ENCODE results near the gene C17orf67. TPM values are rescaled to one million over a fixed set of nuclear protein-coding genes. Genes with fewer than 3 reads are reported as not detected.

C17orf67 gene
- total and polyA plus RNA-seq, 2 experiments from 2014 or later: 1.2 to 1.3 TPM

DNA sequence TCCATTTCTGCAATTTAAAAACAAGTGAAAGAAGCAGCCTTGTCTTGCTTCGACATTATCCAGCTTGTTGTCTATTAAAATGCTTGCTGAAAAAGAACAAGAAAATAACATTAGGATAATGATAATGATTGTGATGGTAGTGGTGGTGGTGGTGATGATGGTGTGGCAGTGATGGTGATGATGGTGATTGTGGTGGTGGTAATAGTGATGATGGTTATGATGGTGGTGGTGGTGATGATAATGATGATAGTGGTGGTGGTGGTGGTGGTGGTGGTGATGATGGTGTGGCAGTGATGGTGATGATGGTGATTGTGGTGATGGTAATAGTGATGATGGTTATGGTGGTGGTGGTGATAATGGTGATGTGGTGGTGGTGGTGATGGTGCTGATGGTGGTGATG lies 41.5 kb downstream of the C17orf67 start:
- no peaks in the 10 kb centered on the region for H4K20me1 ChIP-seq (ENCODE audit: insufficient read depth)
- 81 to 92% methylated on average over 1 of the region's 1 CpG for WGBS, 2 experiments (ENCODE audit: low coverage in 1 of 2, low lambda C conversion rate in 2 of 2, missing lambda C conversion rate in 2 of 2)
- no peaks in the 10 kb centered on the region for H3K27me3 ChIP-seq (replicated peaks; ENCODE audit: insufficient read depth)
- H3K9ac ChIP-seq: no peak overlapping the region
- no peak for DNase-seq
- no peak overlapping the region for H2AFZ ChIP-seq
- H3K4me1 ChIP-seq (ENCODE audit: insufficient read depth): peaks cover 8% of the 10 kb centered on the region
- H3K79me2 ChIP-seq (ENCODE audit: insufficient read depth): no peaks in the 10 kb centered on the region
- in situ Hi-C loops (cut with MboI): no loop called here
- no peak overlapping the region for H3K4me3 ChIP-seq
- no peaks in the 10 kb centered on the region for H3K9me3 ChIP-seq (ENCODE audit: low read depth)
- no peaks in the 10 kb centered on the region for H3K9me2 ChIP-seq (ENCODE audit: insufficient read depth)
- H3K27ac ChIP-seq: no peak overlapping the region
- H3K36me3 ChIP-seq (ENCODE audit: low read depth): no peaks in the 10 kb centered on the region
- no peak for TF ChIP-seq EZH2 (IDR thresholded peaks at IDR 0.05; ENCODE audit: insufficient read depth, poor library complexity, severe bottlenecking)
- no peak for TF ChIP-seq EZH2phosphoT487 (IDR thresholded peaks at IDR 0.05; ENCODE audit: insufficient read depth, low read depth)
- H3K4me2 ChIP-seq (ENCODE audit: unreplicated experiment): no peak overlapping the region
- H3F3A ChIP-seq (ENCODE audit: insufficient read depth): peaks cover 8% of the 10 kb centered on the region; the same call in 1 of the 2 replicates

DNA sequence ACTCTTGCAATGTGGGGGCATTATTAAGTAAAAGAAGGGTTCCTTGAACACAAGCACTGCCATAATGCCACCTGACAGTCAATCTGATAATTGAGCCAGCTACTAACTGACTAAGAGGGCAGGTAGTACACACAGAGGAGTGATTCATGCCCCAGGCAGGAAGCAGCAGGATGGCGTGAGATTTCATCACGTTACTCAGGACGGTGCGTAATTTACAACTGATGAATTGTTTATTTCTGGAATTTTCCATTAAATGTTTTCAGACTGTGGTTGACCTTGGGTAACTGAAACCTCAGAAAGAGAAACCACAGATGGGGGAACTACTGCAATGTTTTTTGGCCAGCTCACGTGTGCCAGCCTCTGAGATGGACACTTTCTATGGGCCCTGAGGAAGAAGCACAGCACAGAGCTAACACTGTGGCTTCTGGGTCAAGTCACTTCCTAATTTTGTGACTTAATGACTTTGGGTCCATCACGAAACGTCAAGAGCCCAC lies 46.7 kb downstream of the C17orf67 start:
- Histone ChIP-seq H3K4me3 (no peak overlapping the region), H3K9me2 (ENCODE audit: insufficient read depth) (no peaks in the 10 kb centered on the region), H3K4me1 (ENCODE audit: insufficient read depth) (peaks cover 13% of the 10 kb centered on the region), H3K27ac (peak overlapping the region; percentile 29), H3K9me3 (ENCODE audit: low read depth) (no peaks in the 10 kb centered on the region), H3K79me2 (ENCODE audit: insufficient read depth) (no peaks in the 10 kb centered on the region), H3K27me3 (replicated peaks; ENCODE audit: insufficient read depth) (no peaks in the 10 kb centered on the region), H3K4me2 (ENCODE audit: unreplicated experiment) (peak overlapping the region; percentile 45), H3K9ac (no peak overlapping the region), H2AFZ (no peak overlapping the region), H4K20me1 (ENCODE audit: insufficient read depth) (no peaks in the 10 kb centered on the region), H3K36me3 (ENCODE audit: low read depth) (no peaks in the 10 kb centered on the region), H3F3A (ENCODE audit: insufficient read depth) (peaks cover 9% of the 10 kb centered on the region; the same call in 1 of the 2 replicates)
- TF ChIP-seq EZH2phosphoT487 (IDR thresholded peaks at IDR 0.05; ENCODE audit: insufficient read depth, low read depth): peak; percentile 92
- TF ChIP-seq EZH2 (IDR thresholded peaks at IDR 0.05; ENCODE audit: insufficient read depth, poor library complexity, severe bottlenecking): no peak
- WGBS, 2 experiments (ENCODE audit: low coverage in 1 of 2, low lambda C conversion rate in 2 of 2, missing lambda C conversion rate in 2 of 2): 22 to 28% methylated on average over 7 of the region's 7 CpGs
- DNase-seq: peak; percentile 96
- in situ Hi-C loops (cut with MboI): no loop called here

DNA sequence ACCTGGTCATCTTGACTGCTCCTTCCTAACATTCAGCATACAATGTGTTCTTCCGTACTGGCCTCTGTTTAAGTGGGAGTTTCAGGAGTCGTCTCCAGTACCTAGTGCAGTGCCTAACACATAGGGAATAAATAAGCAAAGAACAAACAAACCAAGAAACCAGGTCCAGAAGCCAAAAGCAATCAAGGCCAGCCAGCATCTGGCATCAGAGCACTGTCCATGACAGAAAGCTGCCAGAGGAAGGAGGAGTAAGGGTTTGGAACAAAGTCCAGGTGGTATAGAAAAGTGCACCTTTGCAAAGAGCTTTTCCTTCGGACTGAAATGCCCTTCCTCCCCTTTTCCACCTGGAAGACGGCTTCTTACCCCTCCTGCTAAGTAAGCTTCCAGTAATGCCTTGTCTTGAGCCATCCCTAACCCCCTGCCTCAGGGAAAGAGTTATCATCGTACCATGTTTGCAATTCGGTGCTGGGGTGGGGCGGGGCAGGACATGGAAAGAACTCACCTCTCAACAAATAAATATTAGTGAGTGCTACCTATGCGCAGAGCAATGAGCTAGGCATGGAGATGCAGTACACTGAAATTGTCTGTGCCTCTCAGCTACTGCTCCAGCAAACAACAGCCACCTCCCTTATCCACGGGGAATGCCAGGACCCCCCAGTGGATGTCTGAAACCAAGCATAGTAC lies 47.6 kb downstream of the C17orf67 start:
- WGBS, 2 experiments (ENCODE audit: low coverage in 1 of 2, low lambda C conversion rate in 2 of 2, missing lambda C conversion rate in 2 of 2): 61 to 67% methylated on average over 9 of the region's 9 CpGs
- Histone ChIP-seq H3K4me2 (ENCODE audit: unreplicated experiment) (no peak overlapping the region), H3K9me2 (ENCODE audit: insufficient read depth) (no peaks in the 10 kb centered on the region), H4K20me1 (ENCODE audit: insufficient read depth) (no peaks in the 10 kb centered on the region), H3K4me1 (ENCODE audit: insufficient read depth) (peaks cover 13% of the 10 kb centered on the region), H3K27ac (no peak overlapping the region), H3F3A (ENCODE audit: insufficient read depth) (peaks cover 9% of the 10 kb centered on the region; the same call in 1 of the 2 replicates), H3K4me3 (no peak overlapping the region), H3K27me3 (replicated peaks; ENCODE audit: insufficient read depth) (no peaks in the 10 kb centered on the region), H2AFZ (no peak overlapping the region), H3K9me3 (ENCODE audit: low read depth) (no peaks in the 10 kb centered on the region), H3K9ac (no peak overlapping the region), H3K36me3 (ENCODE audit: low read depth) (no peaks in the 10 kb centered on the region), H3K79me2 (ENCODE audit: insufficient read depth) (no peaks in the 10 kb centered on the region)
- no peak for DNase-seq
- TF ChIP-seq EZH2 (IDR thresholded peaks at IDR 0.05; ENCODE audit: insufficient read depth, poor library complexity, severe bottlenecking): no peak
- no peak for TF ChIP-seq EZH2phosphoT487 (IDR thresholded peaks at IDR 0.05; ENCODE audit: insufficient read depth, low read depth)
- in situ Hi-C loops (cut with MboI): no loop called here

DNA sequence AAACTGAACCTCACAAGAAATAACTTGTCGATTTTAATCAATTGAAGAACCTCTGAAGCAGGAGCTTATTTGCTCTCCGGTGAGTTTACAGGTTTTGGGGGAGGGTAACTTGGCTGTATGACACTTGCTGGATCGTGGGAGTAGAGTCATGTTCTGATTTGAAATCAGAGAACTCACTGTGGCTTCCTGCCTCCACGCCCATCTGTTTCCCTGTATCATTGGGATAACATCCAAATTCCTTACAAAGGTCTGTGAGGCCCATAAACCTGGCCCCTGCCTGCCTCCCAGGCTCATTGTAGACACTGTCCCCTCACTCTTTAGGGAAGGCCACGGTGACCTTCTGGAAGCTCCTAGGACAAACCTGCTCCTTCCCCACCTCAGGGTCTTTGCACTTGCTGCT lies 48.3 kb downstream of the C17orf67 start:
- Histone ChIP-seq H3K9me2 (ENCODE audit: insufficient read depth) (no peaks in the 10 kb centered on the region), H4K20me1 (ENCODE audit: insufficient read depth) (no peaks in the 10 kb centered on the region), H3K36me3 (ENCODE audit: low read depth) (no peaks in the 10 kb centered on the region), H3K9me3 (ENCODE audit: low read depth) (no peaks in the 10 kb centered on the region), H3F3A (ENCODE audit: insufficient read depth) (peaks cover 9% of the 10 kb centered on the region; the same call in 1 of the 2 replicates), H3K27me3 (replicated peaks; ENCODE audit: insufficient read depth) (no peaks in the 10 kb centered on the region), H3K4me1 (ENCODE audit: insufficient read depth) (peaks cover 13% of the 10 kb centered on the region), H2AFZ (no peak overlapping the region), H3K4me2 (ENCODE audit: unreplicated experiment) (no peak overlapping the region), H3K79me2 (ENCODE audit: insufficient read depth) (no peaks in the 10 kb centered on the region), H3K9ac (no peak overlapping the region), H3K27ac (no peak overlapping the region), H3K4me3 (no peak overlapping the region)
- 56 to 59% methylated on average over 5 of the region's 5 CpGs for WGBS, 2 experiments (ENCODE audit: low coverage in 1 of 2, low lambda C conversion rate in 2 of 2, missing lambda C conversion rate in 2 of 2)
- in situ Hi-C loops (cut with MboI): no loop called here
- TF ChIP-seq EZH2 (IDR thresholded peaks at IDR 0.05; ENCODE audit: insufficient read depth, poor library complexity, severe bottlenecking) (no peak), EZH2phosphoT487 (IDR thresholded peaks at IDR 0.05; ENCODE audit: insufficient read depth, low read depth) (no peak)
- DNase-seq: peak; percentile 24
